Thyroid gland (tissue), 4 donors: ENCODE measurements around the gene TRAF3IP3.

Source experiments
- CTCF ChIP-seq, 6 experiments: fragments of 200-600 bp in 3 of 6; fragments of 450-650 bp in 3 of 6; sonication (generic) in 3 of 6; IDR thresholded peaks; one replicate each; pipeline ENCODE4 v1.5.1; 2016 to 2019; ENCODE audit warnings: antibody characterized with exemption in 6 of 6, mild to moderate bottlenecking in 2 of 6, inconsistent platforms in 1 of 6, moderate library complexity in 1 of 6
- POLR2A ChIP-seq, 2 donors: fragments of 450-650 bp; IDR thresholded peaks; one replicate each; pipeline ENCODE4 v1.6.1; 2017; ENCODE audit warnings: antibody characterized with exemption in 2 of 2, mild to moderate bottlenecking in 2 of 2, moderate library complexity in 1 of 2

- TF ChIP-seq POLR2A (IDR thresholded peaks at IDR 0.05) = no peak
- no peak for TF ChIP-seq CTCF (IDR thresholded peaks at IDR 0.05)
These were observed 17.6 kb upstream of the TRAF3IP3 start for GRCh38 chr1:209738270-209738669.
